ENCODE results near the gene CATSPERB.
"Not testable (repeated sequence)": the region's sequence is repeated elsewhere in the genome, so short reads cannot be mapped to it uniquely, and the experiment has no call there.

The CATSPERB gene

GRCh38 chr14:91748049-91748448, 16.2 kb upstream of the CATSPERB start:
- H3K27ac ChIP-seq: no peak overlapping the region
- TF ChIP-seq, protein P1, sequence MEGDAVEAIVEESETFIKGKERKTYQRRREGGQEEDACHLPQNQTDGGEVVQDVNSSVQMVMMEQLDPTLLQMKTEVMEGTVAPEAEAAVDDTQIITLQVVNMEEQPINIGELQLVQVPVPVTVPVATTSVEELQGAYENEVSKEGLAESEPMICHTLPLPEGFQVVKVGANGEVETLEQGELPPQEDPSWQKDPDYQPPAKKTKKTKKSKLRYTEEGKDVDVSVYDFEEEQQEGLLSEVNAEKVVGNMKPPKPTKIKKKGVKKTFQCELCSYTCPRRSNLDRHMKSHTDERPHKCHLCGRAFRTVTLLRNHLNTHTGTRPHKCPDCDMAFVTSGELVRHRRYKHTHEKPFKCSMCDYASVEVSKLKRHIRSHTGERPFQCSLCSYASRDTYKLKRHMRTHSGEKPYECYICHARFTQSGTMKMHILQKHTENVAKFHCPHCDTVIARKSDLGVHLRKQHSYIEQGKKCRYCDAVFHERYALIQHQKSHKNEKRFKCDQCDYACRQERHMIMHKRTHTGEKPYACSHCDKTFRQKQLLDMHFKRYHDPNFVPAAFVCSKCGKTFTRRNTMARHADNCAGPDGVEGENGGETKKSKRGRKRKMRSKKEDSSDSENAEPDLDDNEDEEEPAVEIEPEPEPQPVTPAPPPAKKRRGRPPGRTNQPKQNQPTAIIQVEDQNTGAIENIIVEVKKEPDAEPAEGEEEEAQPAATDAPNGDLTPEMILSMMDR (conservative IDR thresholded peaks at IDR 0.05): no peak

GRCh38 chr14:91745344-91745743, 13.5 kb upstream of the CATSPERB start:
- TF ChIP-seq, protein P1 (conservative IDR thresholded peaks at IDR 0.05): no peak
- no peak overlapping the region for H3K27ac ChIP-seq

GRCh38 chr14:91744068-91744480, 12.2 kb upstream of the CATSPERB start:
- H3K27ac ChIP-seq: no peak overlapping the region
- TF ChIP-seq, protein P1 (conservative IDR thresholded peaks at IDR 0.05): no peak

- H3K27ac ChIP-seq: no peak overlapping the region
Measured at GRCh38 chr14:91743305-91743653, 11.4 kb upstream of the CATSPERB start.

GRCh38 chr14:91742621-91743304, 10.9 kb upstream of the CATSPERB start:
- TF ChIP-seq, protein P1 (conservative IDR thresholded peaks at IDR 0.05): no peak
- no peak overlapping the region for H3K27ac ChIP-seq

More at GRCh38 chr14:91743305-91743653, 11.4 kb upstream of the CATSPERB start:
- TF ChIP-seq, protein P1 (conservative IDR thresholded peaks at IDR 0.05): no peak

- not testable (repeated sequence) for H3K27ac ChIP-seq
Measured at GRCh38 chr14:91739867-91740266, 8.0 kb upstream of the CATSPERB start.

GRCh38 chr14:91737619-91738018, 5.7 kb upstream of the CATSPERB start:
- no peak overlapping the region for H3K27ac ChIP-seq
- TF ChIP-seq, protein P1 (conservative IDR thresholded peaks at IDR 0.05): no peak

- TF ChIP-seq, protein P1 (conservative IDR thresholded peaks at IDR 0.05): no peak
- H3K27ac ChIP-seq: no peak overlapping the region
Measured at GRCh38 chr14:91732859-91733477, 1.1 kb upstream of the CATSPERB start.

Measured in VCaP (cell line).